ENCODE results near the gene ZNF479.
"Not testable (repeated sequence)": the region's sequence is repeated elsewhere in the genome, so short reads cannot be mapped to it uniquely, and the experiment has no call there.

The ZNF479 gene

GRCh38 chr7:57132336-57132735 lies at the start of gene ZNF479:
TSS of gene ZNF479 (minus strand) at chr7:57132436. CDS start at chr7:57132324, 112 bp downstream.
- in situ Hi-C loops (cut with MboI; ENCODE audit: low sequenced_read_pairs) = not testable (repeated sequence)

GRCh38 chr7:57182031-57182430 lies 49.8 kb upstream of the ZNF479 start:
- in situ Hi-C loops (cut with MboI; ENCODE audit: low sequenced_read_pairs) = no loop called here

- in situ Hi-C loops (cut with MboI; ENCODE audit: low sequenced_read_pairs) = no loop called here
Observed at GRCh38 chr7:57181281-57181680, 49.0 kb upstream of the ZNF479 start.

- in situ Hi-C loops (cut with MboI; ENCODE audit: low sequenced_read_pairs) = no loop called here
Observed at GRCh38 chr7:57179776-57180415, 47.7 kb upstream of the ZNF479 start.

- in situ Hi-C loops (cut with MboI; ENCODE audit: low sequenced_read_pairs) = no loop called here
Observed at GRCh38 chr7:57178768-57179139, 46.5 kb upstream of the ZNF479 start.

- in situ Hi-C loops (cut with MboI; ENCODE audit: low sequenced_read_pairs) = no loop called here
Observed at GRCh38 chr7:57177856-57178767, 45.9 kb upstream of the ZNF479 start.

GRCh38 chr7:57176928-57177635 lies 44.8 kb upstream of the ZNF479 start:
- in situ Hi-C loops (cut with MboI; ENCODE audit: low sequenced_read_pairs) = no loop called here

GRCh38 chr7:57165285-57165899 lies 33.2 kb upstream of the ZNF479 start:
- in situ Hi-C loops (cut with MboI; ENCODE audit: low sequenced_read_pairs) = no loop called here

- in situ Hi-C loops (cut with MboI; ENCODE audit: low sequenced_read_pairs) = not testable (repeated sequence)
Observed at GRCh38 chr7:57120123-57120784, 12.0 kb downstream of the ZNF479 start.

Data from HL-60/S4 treated with retinoic acid at 250 ng/mL for 4 days and 3 days (cell line).